CD1c-positive myeloid dendritic cell (primary cell): ENCODE results near the gene PACSIN2.

Experiments used
- DNase-seq: peaks from one replicate; pipeline ENCODE4 v3.0.0-alpha.2; 2016; ENCODE audit errors: extremely low spot score

PACSIN2 gene

DNA sequence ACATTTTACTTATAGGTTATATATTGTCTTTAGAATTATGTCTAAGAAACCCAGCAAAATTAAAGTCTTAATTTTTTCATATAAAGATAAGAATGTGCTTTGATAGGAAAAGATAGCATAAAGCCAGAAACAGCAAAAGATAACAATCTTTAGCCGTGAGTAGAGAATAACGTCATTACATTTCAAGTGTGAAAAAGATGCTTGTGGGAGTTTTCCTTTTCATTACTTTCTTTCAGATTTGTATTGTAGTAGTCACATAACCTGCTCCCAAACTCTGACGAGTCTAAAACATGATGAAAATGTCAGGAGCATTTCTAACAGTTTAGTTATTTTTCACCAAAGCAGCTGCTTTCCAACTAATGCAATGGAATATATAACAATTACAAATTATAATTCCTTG lies 189.2 kb downstream of the PACSIN2 start:
- DNase-seq: no peak

DNA sequence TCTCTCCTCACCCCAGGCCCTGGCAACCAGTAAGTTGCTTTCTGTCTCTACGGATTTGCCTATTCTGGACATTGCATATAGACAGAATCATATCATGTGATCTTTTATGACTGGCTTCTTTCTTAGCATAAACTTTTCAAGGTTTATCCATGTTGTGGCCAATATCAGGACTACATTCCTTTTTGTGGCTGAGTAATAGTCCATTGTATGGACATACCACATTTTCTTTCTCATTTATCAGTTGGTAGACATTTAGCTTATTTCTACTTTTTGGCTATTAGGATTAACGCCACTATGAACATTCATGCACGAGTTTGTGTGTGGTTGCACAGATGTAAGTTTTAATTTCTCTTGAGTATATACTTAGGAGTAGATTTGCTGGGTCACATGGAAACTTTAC lies 193.6 kb downstream of the PACSIN2 start:
- no peak for DNase-seq

DNA sequence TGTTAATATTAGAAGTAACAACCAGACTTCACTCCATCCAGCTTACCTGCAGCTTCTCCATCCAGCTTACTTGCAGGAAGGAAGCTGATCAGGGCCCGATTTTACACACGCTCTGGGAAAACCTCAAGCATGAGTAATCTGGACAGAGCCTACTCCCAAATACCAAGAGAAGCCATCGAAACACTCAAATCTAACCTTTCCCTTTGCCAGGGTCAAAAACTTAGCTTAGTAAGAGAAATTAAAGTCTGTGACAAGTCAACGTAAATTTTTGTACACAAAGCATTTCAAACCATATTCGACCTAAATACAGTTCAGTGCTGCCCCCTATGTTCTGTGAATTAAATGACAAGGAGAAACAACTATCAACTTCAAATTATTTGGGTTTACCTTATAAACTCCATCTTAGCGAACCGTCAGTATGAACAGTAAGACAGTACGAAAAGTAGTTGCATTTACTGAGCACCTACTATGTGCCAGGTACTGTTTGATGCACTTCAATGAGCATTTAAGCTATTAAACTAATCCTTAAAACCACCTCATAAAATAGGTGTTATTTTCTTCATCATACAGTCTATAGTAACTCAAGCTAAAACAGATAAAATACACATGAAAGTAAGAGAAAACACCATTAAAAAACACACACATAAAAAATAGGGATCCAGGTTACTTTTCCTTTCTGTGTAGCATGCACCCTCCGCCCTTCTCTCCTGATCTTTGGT lies 194.7 kb downstream of the PACSIN2 start:
- DNase-seq: no peak
